22Rv1 (cell line): Measurements from ENCODE around the gene SCAF4.

Experiments used
- CTCF ChIP-seq: fragments of 450-650 bp; IDR thresholded peaks from 2 replicates; pipeline ENCODE4 v1.5.1; 2017; ENCODE audit warnings: mild to moderate bottlenecking
- ZFX ChIP-seq: fragments of 450-650 bp; IDR thresholded peaks from 2 replicates; pipeline ENCODE4 v1.6.1; 2017; ENCODE audit warnings: antibody characterized with exemption, borderline replicate concordance

GRCh38 chr21:31650930-31651329 lies 81.0 kb downstream of the SCAF4 start:
- no peak for TF ChIP-seq CTCF
- no peak for TF ChIP-seq ZFX
